ENCODE results near the gene CFAP100. TPM values are rescaled to one million over a fixed set of nuclear protein-coding genes. Genes with fewer than 3 reads are reported as not detected.

The CFAP100 gene
- total and polyA plus RNA-seq, 9 of the 15 experiments (the other 6 are each of a cell fraction or from before 2014, with no cell fraction given) = not detected

DNA sequence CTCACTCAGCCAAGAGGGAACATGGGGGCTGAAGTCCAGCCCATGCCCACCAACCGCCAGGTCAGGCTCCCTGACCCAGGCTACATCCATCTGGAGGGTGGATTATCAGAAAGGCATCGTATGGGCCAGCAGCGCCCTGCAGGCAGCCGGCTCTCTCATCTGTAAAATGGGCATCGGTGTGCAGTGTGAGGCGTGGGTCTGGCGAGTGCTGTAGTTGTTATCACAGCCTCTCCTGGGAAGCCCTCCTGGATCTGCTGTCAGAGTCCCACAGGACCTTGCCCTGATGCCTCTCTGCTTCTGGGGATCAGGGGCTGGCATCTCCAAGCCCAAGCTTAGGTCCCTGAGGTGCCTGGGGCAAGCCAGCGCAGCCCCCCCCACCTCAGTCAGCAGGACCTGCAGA is 27.4 kb downstream of the CFAP100 start (continued):
- TF ChIP-seq, protein P1, sequence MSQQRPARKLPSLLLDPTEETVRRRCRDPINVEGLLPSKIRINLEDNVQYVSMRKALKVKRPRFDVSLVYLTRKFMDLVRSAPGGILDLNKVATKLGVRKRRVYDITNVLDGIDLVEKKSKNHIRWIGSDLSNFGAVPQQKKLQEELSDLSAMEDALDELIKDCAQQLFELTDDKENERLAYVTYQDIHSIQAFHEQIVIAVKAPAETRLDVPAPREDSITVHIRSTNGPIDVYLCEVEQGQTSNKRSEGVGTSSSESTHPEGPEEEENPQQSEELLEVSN (IDR thresholded peaks at IDR 0.05; ENCODE audit: borderline replicate concordance in 1 of 2, extremely low read depth in 1 of 2, insufficient read depth in 1 of 2, insufficient read length in 1 of 2, low read depth in 1 of 2, low read length in 1 of 2, poor library complexity in 1 of 2, severe bottlenecking in 1 of 2) = no peak
- TF ChIP-seq CC2D1A (IDR thresholded peaks at IDR 0.05) (no peak), MBD2 (IDR thresholded peaks at IDR 0.05; ENCODE audit: borderline replicate concordance, low read depth) (no peak), CCAR2 (IDR thresholded peaks at IDR 0.05; ENCODE audit: low read depth, low read length) (no peak), MCM5 (IDR thresholded peaks at IDR 0.05; ENCODE audit: low read depth) (no peak), POLR2B (IDR thresholded peaks at IDR 0.05; ENCODE audit: low read depth, partially characterized antibody) (no peak), KLF1 (tag; IDR thresholded peaks at IDR 0.05) (no peak), SMARCA5 (IDR thresholded peaks at IDR 0.05) (no peak), FOXK2 (conservative IDR thresholded peaks at IDR 0.05 in 1 of 2, IDR thresholded peaks at IDR 0.05 in 1 of 2; ENCODE audit: low read depth in 2 of 2) (no peak)

DNA sequence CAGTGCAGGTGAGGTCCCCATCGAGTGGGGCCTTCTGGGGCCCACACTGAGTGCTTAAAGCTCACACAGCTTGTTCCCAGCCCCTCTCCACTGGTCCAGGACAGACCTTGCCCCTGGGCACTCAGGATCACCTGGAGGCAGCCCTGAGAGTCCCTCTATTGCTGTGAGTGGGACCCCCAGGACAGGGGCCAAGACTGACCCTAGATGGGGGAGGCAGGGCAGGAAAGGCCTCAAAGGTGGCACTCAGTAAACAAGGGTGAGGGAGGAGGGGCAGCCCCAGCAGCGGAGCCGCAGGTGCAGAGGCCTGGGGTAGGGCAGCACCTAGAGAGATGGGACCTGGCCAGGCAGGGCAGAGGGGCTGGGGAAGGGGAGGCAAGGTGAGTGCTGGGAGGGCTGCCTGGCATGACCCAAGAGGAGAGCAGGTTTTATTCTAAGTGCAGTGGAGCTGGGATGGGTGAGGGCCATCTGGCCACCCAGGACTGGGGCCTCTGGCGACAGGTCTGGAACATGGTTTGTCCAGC is 27.9 kb downstream of the CFAP100 start:
- in situ Hi-C loops (cut with MboI) = no loop called here
- no peak overlapping the region for H3K9ac ChIP-seq (ENCODE audit: insufficient read depth in 1 of 2, low read depth in 2 of 2, low read length in 2 of 2)
- peaks cover 0 to 6% of the 10 kb centered on the region in 2 experiments; a peak in 3 of 5 replicates for H3K4me1 ChIP-seq (replicated peaks in 1 of 2; ENCODE audit: control insufficient read depth in 2 of 2, insufficient read depth in 2 of 2, low read length in 2 of 2)
- FAIRE-seq (no peak), DNase-seq (ENCODE audit: extremely low read depth in 1 of 4, low spot score in 3 of 4) (no peak), ATAC-seq (no peak)
- no peak overlapping the region for H3K4me2 ChIP-seq (ENCODE audit: insufficient read depth, low read length)
- H3K9me3 ChIP-seq (replicated peaks; ENCODE audit: control insufficient read depth, insufficient read depth, low read depth, low read length) = no peaks in the 10 kb centered on the region
- CTCF ChIA-PET (ENCODE audit: low intra/inter-chr PET ratio) = no interaction called here
- H2AFZ ChIP-seq (ENCODE audit: low read depth, low read length) = no peak overlapping the region
- BruUV-seq (replicated peaks) = no TSS peak
- peaks cover 0 to 10% of the 10 kb centered on the region in 2 experiments; a peak in 2 of 5 replicates for H3K27me3 ChIP-seq (ENCODE audit: control insufficient read depth in 2 of 2, insufficient read depth in 2 of 2, low read length in 2 of 2)
- H3K4me3 ChIP-seq = no peak overlapping the region
- H3K36me3 ChIP-seq (ENCODE audit: control insufficient read depth, insufficient read depth, low read length) = no peaks in the 10 kb centered on the region
- 21% methylated on average over 3 of the region's 4 CpGs for WGBS (ENCODE audit: insufficient coverage, low coverage, missing lambda C conversion rate)
- POLR2A ChIA-PET = no interaction called here
- no peaks in the 10 kb centered on the region for H3K9me1 ChIP-seq (ENCODE audit: control insufficient read depth, insufficient read depth, low read length)
- TF ChIP-seq POLR2A (conservative IDR thresholded peaks at IDR 0.05) = no peak
- no peak for TF ChIP-seq TEAD2 (tag; IDR thresholded peaks at IDR 0.05)
- TF ChIP-seq, protein P2, sequence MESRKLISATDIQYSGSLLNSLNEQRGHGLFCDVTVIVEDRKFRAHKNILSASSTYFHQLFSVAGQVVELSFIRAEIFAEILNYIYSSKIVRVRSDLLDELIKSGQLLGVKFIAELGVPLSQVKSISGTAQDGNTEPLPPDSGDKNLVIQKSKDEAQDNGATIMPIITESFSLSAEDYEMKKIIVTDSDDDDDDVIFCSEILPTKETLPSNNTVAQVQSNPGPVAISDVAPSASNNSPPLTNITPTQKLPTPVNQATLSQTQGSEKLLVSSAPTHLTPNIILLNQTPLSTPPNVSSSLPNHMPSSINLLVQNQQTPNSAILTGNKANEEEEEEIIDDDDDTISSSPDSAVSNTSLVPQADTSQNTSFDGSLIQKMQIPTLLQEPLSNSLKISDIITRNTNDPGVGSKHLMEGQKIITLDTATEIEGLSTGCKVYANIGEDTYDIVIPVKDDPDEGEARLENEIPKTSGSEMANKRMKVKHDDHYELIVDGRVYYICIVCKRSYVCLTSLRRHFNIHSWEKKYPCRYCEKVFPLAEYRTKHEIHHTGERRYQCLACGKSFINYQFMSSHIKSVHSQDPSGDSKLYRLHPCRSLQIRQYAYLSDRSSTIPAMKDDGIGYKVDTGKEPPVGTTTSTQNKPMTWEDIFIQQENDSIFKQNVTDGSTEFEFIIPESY (CRISPR knock-in tag; IDR thresholded peaks at IDR 0.05) = no peak
- TF ChIP-seq GTF2F1 (IDR thresholded peaks at IDR 0.05; ENCODE audit: low read depth, low read length) = no peak
- no peak for TF ChIP-seq ZNF41 (CRISPR knock-in tag; conservative IDR thresholded peaks at IDR 0.05)
- TF ChIP-seq HOXB6 (CRISPR knock-in tag; IDR thresholded peaks at IDR 0.05; ENCODE audit: borderline replicate concordance) = no peak
- no peak for TF ChIP-seq ILK (tag; IDR thresholded peaks at IDR 0.05; ENCODE audit: borderline replicate concordance, low read depth)
- no peak for TF ChIP-seq ZC3H11A (IDR thresholded peaks at IDR 0.05; ENCODE audit: low read depth, low read length)
- H3K27ac ChIP-seq (ENCODE audit: extremely low read depth, low read depth, low read length) = no peak overlapping the region
- intact Hi-C loops (cut with micrococcal nuclease) = no loop called here
- no peaks in the 10 kb centered on the region for H3K79me2 ChIP-seq (ENCODE audit: control insufficient read depth, insufficient read depth, low read length)
- H4K20me1 ChIP-seq (replicated peaks; ENCODE audit: control insufficient read depth, insufficient read depth, low read length) = no peaks in the 10 kb centered on the region

All from K562 (cell line).